Sigmoid colon (tissue), 4 donors: ENCODE results near the gene NUMB.

ENCODE experiments used
- EP300 ChIP-seq, 4 donors: sonication (generic); formaldehyde crosslinking; IDR thresholded peaks; one replicate each; pipeline ENCODE4 v1.6.1; 2017; ENCODE audit warnings: antibody characterized with exemption in 4 of 4
- POLR2A ChIP-seq, 2 donors: fragments of 450-650 bp; IDR thresholded peaks; one replicate each; pipeline ENCODE4 v1.6.1; 2016; ENCODE audit warnings: antibody characterized with exemption in 2 of 2, mild to moderate bottlenecking in 2 of 2, moderate library complexity in 2 of 2
- POLR2AphosphoS5 ChIP-seq, 4 donors: sonication (generic); formaldehyde crosslinking; IDR thresholded peaks; one replicate each; pipeline ENCODE4 v1.6.1; 2017; ENCODE audit warnings: antibody characterized with exemption in 4 of 4
- TF ChIP-seq, protein P1 (sequence below), 4 experiments: fragments of 450-650 bp in 3 of 4; fragments of 200-600 bp in 1 of 4; IDR thresholded peaks; one replicate each; pipeline ENCODE4 v1.5.1; 2016 to 2019; ENCODE audit warnings: antibody characterized with exemption in 4 of 4, mild to moderate bottlenecking in 3 of 4, moderate library complexity in 2 of 4

DNA sequence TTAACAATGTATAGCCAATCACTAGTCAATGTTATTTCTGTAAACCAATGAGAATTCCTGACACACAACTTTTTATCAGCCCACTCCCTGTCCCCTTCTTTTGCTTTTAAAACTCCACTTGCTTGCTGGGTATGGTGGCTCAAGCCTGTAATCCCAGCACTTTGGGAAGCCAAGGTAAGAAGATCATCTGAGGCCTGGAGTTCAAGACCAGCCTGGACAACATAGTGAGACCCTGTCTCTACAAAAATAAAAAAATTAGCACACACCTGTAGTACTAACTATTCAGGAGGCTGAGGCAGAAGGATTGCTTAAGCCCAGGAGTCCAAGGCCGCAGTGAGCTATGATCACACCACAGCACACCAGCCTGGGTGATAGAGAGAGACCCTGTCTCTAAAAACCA lies 133.3 kb downstream of the NUMB start:
- TF ChIP-seq, protein P1, sequence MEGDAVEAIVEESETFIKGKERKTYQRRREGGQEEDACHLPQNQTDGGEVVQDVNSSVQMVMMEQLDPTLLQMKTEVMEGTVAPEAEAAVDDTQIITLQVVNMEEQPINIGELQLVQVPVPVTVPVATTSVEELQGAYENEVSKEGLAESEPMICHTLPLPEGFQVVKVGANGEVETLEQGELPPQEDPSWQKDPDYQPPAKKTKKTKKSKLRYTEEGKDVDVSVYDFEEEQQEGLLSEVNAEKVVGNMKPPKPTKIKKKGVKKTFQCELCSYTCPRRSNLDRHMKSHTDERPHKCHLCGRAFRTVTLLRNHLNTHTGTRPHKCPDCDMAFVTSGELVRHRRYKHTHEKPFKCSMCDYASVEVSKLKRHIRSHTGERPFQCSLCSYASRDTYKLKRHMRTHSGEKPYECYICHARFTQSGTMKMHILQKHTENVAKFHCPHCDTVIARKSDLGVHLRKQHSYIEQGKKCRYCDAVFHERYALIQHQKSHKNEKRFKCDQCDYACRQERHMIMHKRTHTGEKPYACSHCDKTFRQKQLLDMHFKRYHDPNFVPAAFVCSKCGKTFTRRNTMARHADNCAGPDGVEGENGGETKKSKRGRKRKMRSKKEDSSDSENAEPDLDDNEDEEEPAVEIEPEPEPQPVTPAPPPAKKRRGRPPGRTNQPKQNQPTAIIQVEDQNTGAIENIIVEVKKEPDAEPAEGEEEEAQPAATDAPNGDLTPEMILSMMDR (IDR thresholded peaks at IDR 0.05): no peak
- TF ChIP-seq EP300 (IDR thresholded peaks at IDR 0.05): no peak
- no peak for TF ChIP-seq POLR2A (IDR thresholded peaks at IDR 0.05)
- TF ChIP-seq POLR2AphosphoS5 (IDR thresholded peaks at IDR 0.05): no peak
